H7 (cell line): ENCODE results near the gene SOCS6. TPM values are rescaled to one million over a fixed set of nuclear protein-coding genes. Genes with fewer than 3 reads are reported as not detected.
"Not testable (repeated sequence)": the region's sequence is repeated elsewhere in the genome, so short reads cannot be mapped to it uniquely, and the experiment has no call there.

Experiments used
- DNase-seq: peaks from one replicate; pipeline ENCODE4 v3.0.0; 2012
- H3K27me3 ChIP-seq: 2 replicates; pipeline ENCODE4 v1.6.0; 2011; ENCODE audit warnings: mild to moderate bottlenecking, low read length; ENCODE audit not compliant: control insufficient read depth, insufficient read depth
- H3K36me3 ChIP-seq: replicated peaks from 2 replicates; pipeline ENCODE4 v1.5.1; 2011; ENCODE audit warnings: low read length; ENCODE audit not compliant: control insufficient read depth, insufficient read depth
- H3K4me3 ChIP-seq: 2 replicates; pipeline ENCODE4 v1.5.1; 2011; ENCODE audit warnings: low read depth, mild to moderate bottlenecking, control low read depth, low read length, moderate library complexity; ENCODE audit not compliant: insufficient read depth
- total RNA-seq: library from RNA; depleted of rRNA; stranded (reverse); fragments of >200 nt; shearing (Covaris generic); gene quantifications from 2 replicates; pipeline ENCODE4 v1.2.3, GENCODE V29; 2014

SOCS6 gene
- total RNA-seq, 1 experiment from 2014 or later: 22.1 TPM

GRCh38 chr18:70339915-70340314, 51.1 kb downstream of the SOCS6 start:
- Histone ChIP-seq H3K36me3 (no peaks in the 10 kb centered on the region), H3K27me3 (no peaks in the 10 kb centered on the region), H3K4me3 (no peak overlapping the region)
- DNase-seq: no peak

GRCh38 chr18:70348481-70348880, 59.6 kb downstream of the SOCS6 start:
- not testable (repeated sequence) for H3K27me3 ChIP-seq, H3K4me3 ChIP-seq, H3K36me3 ChIP-seq, DNase-seq

GRCh38 chr18:70349316-70349715, 60.5 kb downstream of the SOCS6 start:
- no peak overlapping the region for H3K4me3 ChIP-seq

GRCh38 chr18:70354080-70354479, 65.2 kb downstream of the SOCS6 start:
- Histone ChIP-seq H3K36me3 (no peaks in the 10 kb centered on the region), H3K27me3 (no peaks in the 10 kb centered on the region), H3K4me3 (no peak overlapping the region)
- DNase-seq: no peak

More at GRCh38 chr18:70349316-70349715, 60.5 kb downstream of the SOCS6 start:
- Histone ChIP-seq H3K36me3 (no peaks in the 10 kb centered on the region), H3K27me3 (no peaks in the 10 kb centered on the region)
- no peak for DNase-seq

GRCh38 chr18:70354771-70355170, 65.9 kb downstream of the SOCS6 start:
- no peaks in the 10 kb centered on the region for H3K27me3 ChIP-seq
- H3K4me3 ChIP-seq: no peak overlapping the region
- no peak for DNase-seq
- H3K36me3 ChIP-seq: no peaks in the 10 kb centered on the region

GRCh38 chr18:70355620-70356385, 67.0 kb downstream of the SOCS6 start:
- H3K4me3 ChIP-seq: no peak overlapping the region
- H3K27me3 ChIP-seq: no peaks in the 10 kb centered on the region
- no peak for DNase-seq

GRCh38 chr18:70358105-70358406, 69.2 kb downstream of the SOCS6 start:
- not testable (repeated sequence) for DNase-seq, H3K4me3 ChIP-seq, H3K27me3 ChIP-seq, H3K36me3 ChIP-seq

More at GRCh38 chr18:70355620-70356385, 67.0 kb downstream of the SOCS6 start:
- H3K36me3 ChIP-seq: no peaks in the 10 kb centered on the region

- Histone ChIP-seq H3K4me3 (no peak overlapping the region), H3K36me3 (no peaks in the 10 kb centered on the region), H3K27me3 (no peaks in the 10 kb centered on the region)
- DNase-seq: no peak
Observed at GRCh38 chr18:70359071-70359470, 70.2 kb downstream of the SOCS6 start.

- no peak for DNase-seq
- Histone ChIP-seq H3K27me3 (no peaks in the 10 kb centered on the region), H3K36me3 (no peaks in the 10 kb centered on the region), H3K4me3 (no peak overlapping the region)
Observed at GRCh38 chr18:70362258-70362657, 73.4 kb downstream of the SOCS6 start.

- Histone ChIP-seq H3K36me3 (no peaks in the 10 kb centered on the region), H3K27me3 (no peaks in the 10 kb centered on the region), H3K4me3 (no peak overlapping the region)
- no peak for DNase-seq
Observed at GRCh38 chr18:70363861-70364260, 75.0 kb downstream of the SOCS6 start.

- no peaks in the 10 kb centered on the region for H3K27me3 ChIP-seq
- H3K36me3 ChIP-seq: no peaks in the 10 kb centered on the region
- DNase-seq: no peak
- no peak overlapping the region for H3K4me3 ChIP-seq
Observed at GRCh38 chr18:70365361-70365760, 76.5 kb downstream of the SOCS6 start.

GRCh38 chr18:70366174-70366573, 77.3 kb downstream of the SOCS6 start:
- Histone ChIP-seq H3K36me3 (no peaks in the 10 kb centered on the region), H3K27me3 (no peaks in the 10 kb centered on the region), H3K4me3 (no peak overlapping the region)
- DNase-seq: peak; percentile 35

GRCh38 chr18:70366670-70367069, 77.8 kb downstream of the SOCS6 start:
- no peaks in the 10 kb centered on the region for H3K36me3 ChIP-seq
- H3K27me3 ChIP-seq: no peaks in the 10 kb centered on the region
- no peak for DNase-seq
- no peak overlapping the region for H3K4me3 ChIP-seq

- H3K36me3 ChIP-seq, DNase-seq, H3K27me3 ChIP-seq, H3K4me3 ChIP-seq: not testable (repeated sequence)
Observed at GRCh38 chr18:70367344-70367743, 78.5 kb downstream of the SOCS6 start.

GRCh38 chr18:70368903-70369302, 80.1 kb downstream of the SOCS6 start:
- DNase-seq: no peak
- Histone ChIP-seq H3K27me3 (no peaks in the 10 kb centered on the region), H3K4me3 (no peak overlapping the region), H3K36me3 (no peaks in the 10 kb centered on the region)
